HG02981 (cell line): ENCODE measurements around the gene GLT1D1.
"Not testable (repeated sequence)": the region's sequence is repeated elsewhere in the genome, so short reads cannot be mapped to it uniquely, and the experiment has no call there.

Experiments used
- ATAC-seq: cut with Tn5 transposase; IDR thresholded peaks from one replicate; pipeline ENCODE4 v1.9.1; 2021; ENCODE audit warnings: mild to moderate bottlenecking, moderate library complexity; ENCODE audit not compliant: unreplicated experiment

Gene GLT1D1

GRCh38 chr12:128852885-128853599 is at the start of gene GLT1D1:
Gene GLT1D1 (plus strand): TSS chr12:128853478. CDS start chr12:128853582, 104 bp downstream.
- peak; percentile 30 for ATAC-seq

- no peak for ATAC-seq
Measured at GRCh38 chr12:128803788-128804187, 49.5 kb upstream of the GLT1D1 start.

GRCh38 chr12:128804762-128805161 is 48.5 kb upstream of the GLT1D1 start:
- ATAC-seq = no peak

GRCh38 chr12:128805406-128805805 is 47.9 kb upstream of the GLT1D1 start:
- ATAC-seq = not testable (repeated sequence)

GRCh38 chr12:128806573-128806972 is 46.7 kb upstream of the GLT1D1 start:
- no peak for ATAC-seq

- no peak for ATAC-seq
Measured at GRCh38 chr12:128807161-128807724, 46.0 kb upstream of the GLT1D1 start.

GRCh38 chr12:128808651-128809050 is 44.6 kb upstream of the GLT1D1 start:
- no peak for ATAC-seq

GRCh38 chr12:128810182-128811127 is 42.8 kb upstream of the GLT1D1 start:
- ATAC-seq = peak; percentile 83

GRCh38 chr12:128811806-128812205 is 41.5 kb upstream of the GLT1D1 start:
- no peak for ATAC-seq

- no peak for ATAC-seq
Measured at GRCh38 chr12:128813392-128813791, 39.9 kb upstream of the GLT1D1 start.

GRCh38 chr12:128813883-128814282 is 39.4 kb upstream of the GLT1D1 start:
- peak; percentile 26 for ATAC-seq

GRCh38 chr12:128814411-128815261 is 38.6 kb upstream of the GLT1D1 start:
- ATAC-seq = no peak

GRCh38 chr12:128815779-128816642 is 37.3 kb upstream of the GLT1D1 start:
- ATAC-seq = no peak

- ATAC-seq = no peak
Measured at GRCh38 chr12:128816643-128816920, 36.7 kb upstream of the GLT1D1 start.

GRCh38 chr12:128817111-128818015 is 35.9 kb upstream of the GLT1D1 start:
- ATAC-seq = peak; percentile 40

- peak; percentile 39 for ATAC-seq
Measured at GRCh38 chr12:128818065-128819022, 34.9 kb upstream of the GLT1D1 start.

- no peak for ATAC-seq
Measured at GRCh38 chr12:128819293-128820144, 33.8 kb upstream of the GLT1D1 start.
